Adrenal gland (tissue), 12 donors: Measurements from ENCODE around the gene SPZ1. TPM values are rescaled to one million over a fixed set of nuclear protein-coding genes. Genes with fewer than 3 reads are reported as not detected.

Experiments used
- DNase-seq, 7 donors: peaks; one replicate each; pipeline ENCODE4 v3.0.0-alpha.2; 2019 to 2020
- H3K27ac ChIP-seq, 5 donors: fragments of 200-600 bp; sonication (generic) in 4 of 5; 1 replicate in 3 of 5; 2 replicates in 2 of 5; pipeline versions ENCODE4 v1.5.1 to v1.8.0; 2016 to 2020; ENCODE audit warnings: mild to moderate bottlenecking in 1 of 5
- H3K27me3 ChIP-seq: fragments of 200-600 bp; 2 replicates; pipeline ENCODE4 v1.8.0; 2021
- H3K36me3 ChIP-seq, 2 donors: fragments of 200-600 bp; replicated peaks in 1 of 2; 1 replicate in 1 of 2; 2 replicates in 1 of 2; pipeline versions ENCODE4 v1.5.1 to v1.8.0; 2018 to 2022
- H3K4me1 ChIP-seq, 2 donors: fragments of 200-600 bp; replicated peaks in 1 of 2; 1 replicate in 1 of 2; 2 replicates in 1 of 2; pipeline versions ENCODE4 v1.5.1 to v1.8.0; 2018 to 2021
- H3K4me3 ChIP-seq, 4 donors: fragments of 200-600 bp; sonication (generic) in 3 of 4; one replicate each; pipeline ENCODE4 v1.5.1; 2016 to 2018
- H3K9me3 ChIP-seq, 3 donors: fragments of 200-600 bp; sonication (generic) in 1 of 3; replicated peaks in 1 of 3; 1 replicate in 2 of 3; 2 replicates in 1 of 3; pipeline versions ENCODE4 v1.5.1 to v1.8.0; 2016 to 2021
- CTCF ChIP-seq, 6 experiments: fragments of 450-650 bp in 4 of 6; fragments of 200-600 bp in 2 of 6; sonication (generic) in 1 of 6; IDR thresholded peaks; 1 replicate in 5 of 6; 2 replicates in 1 of 6; pipeline versions ENCODE4 v1.5.1 to v1.8.0; 2016 to 2021; ENCODE audit warnings: antibody characterized with exemption in 6 of 6, mild to moderate bottlenecking in 2 of 6, moderate library complexity in 1 of 6
- POLR2A ChIP-seq, 2 donors: fragments of 450-650 bp; IDR thresholded peaks; one replicate each; pipeline ENCODE4 v1.6.1; 2017; ENCODE audit warnings: antibody characterized with exemption in 2 of 2, mild to moderate bottlenecking in 2 of 2, moderate library complexity in 1 of 2
- WGBS, 4 donors: extraction: QIAGEN DNeasy Blood & Tissue Kit in 2 of 4; methylation state at CpG; one replicate each; pipeline versions ENCODE4 v1.1.5 to v1.1.7; 2013 to 2017; 5-methylcytosine and 5-hydroxymethylcytosine counted together
- intact Hi-C, 2 donors: fragments of 100-400 bp; cut with DNase I; formaldehyde crosslinking; loops; one replicate each; pipeline versions ENCODE4 v1.14.1 to v1.15.0; 2022 to 2023
- polyA plus RNA-seq, 3 donors: library from polyadenylated mRNA; stranded (reverse); fragments of 200-250 nt in 2 of 3; fragments of 350-450 nt in 1 of 3; fragmentation: Illumina TruSeq in 1 of 3; extraction: RNeasy Lipid Tissue Mini Kit (QIAGEN cat#74804) in 1 of 3; gene quantifications; one replicate each; pipeline ENCODE4 v1.2.3, GENCODE V29; 2013 to 2014
- total RNA-seq, 9 donors: library from RNA; depleted of rRNA in 4 of 9; stranded (reverse); fragments of >200 nt in 4 of 9; fragments of 120-200 nt in 1 of 9; fragmentation: NEBNext Ultra II Directional in 1 of 9; extraction: Animal tissue kit (Norgen Biotek cat#: 25700) in 1 of 9; gene quantifications; one replicate each; pipeline versions ENCODE4 v1.1.0 to v1.2.4, GENCODE V29; 2013 to 2023
- donor health status: healthy with polysubstance abuse.
- donor health status: Bipolar disorder and iron deficiency.
- donor health status: DM: yes; HTN: yes; CAD: no.
- donor health status: DM: no; HTN: no; CAD: no.
- donor health status: DM: no; HTN: no; CAD: no.
- donor health status: DM: yes; HTN: yes; CAD: no.

SPZ1 gene
- total and polyA plus RNA-seq, 12 donors: not detected

- Histone ChIP-seq H3K4me3 (no peak overlapping the region), H3K4me1 (no peaks in the 10 kb centered on the region), H3K27ac (no peak overlapping the region), H3K36me3 (no peaks in the 10 kb centered on the region), H3K9me3 (no peaks in the 10 kb centered on the region), H3K27me3 (no peaks in the 10 kb centered on the region)
- 50 to 60% (median 56%) methylated on average over 7 of the region's 7 CpGs for WGBS, 4 donors
- TF ChIP-seq CTCF (IDR thresholded peaks at IDR 0.05) (no peak), POLR2A (IDR thresholded peaks at IDR 0.05) (no peak)
- intact Hi-C loops: no loop called here
- DNase-seq: no peak
These were observed 17.6 kb downstream of the SPZ1 start for GRCh38 chr5:80337379-80337778.

GRCh38 chr5:80339116-80339515 lies 19.3 kb downstream of the SPZ1 start:
- no peaks in the 10 kb centered on the region for H3K4me1 ChIP-seq
- no peaks in the 10 kb centered on the region for H3K36me3 ChIP-seq
- no peak overlapping the region for H3K4me3 ChIP-seq
- intact Hi-C loops: no loop called here
- no peak for TF ChIP-seq POLR2A (IDR thresholded peaks at IDR 0.05)
- TF ChIP-seq CTCF (IDR thresholded peaks at IDR 0.05): no peak
- DNase-seq: no peak
- no peak overlapping the region for H3K27ac ChIP-seq
- no peaks in the 10 kb centered on the region for H3K27me3 ChIP-seq
- H3K9me3 ChIP-seq: no peaks in the 10 kb centered on the region
- WGBS, 4 donors: 81 to 91% (median 90%) methylated on average over 7 of the region's 7 CpGs

DNA sequence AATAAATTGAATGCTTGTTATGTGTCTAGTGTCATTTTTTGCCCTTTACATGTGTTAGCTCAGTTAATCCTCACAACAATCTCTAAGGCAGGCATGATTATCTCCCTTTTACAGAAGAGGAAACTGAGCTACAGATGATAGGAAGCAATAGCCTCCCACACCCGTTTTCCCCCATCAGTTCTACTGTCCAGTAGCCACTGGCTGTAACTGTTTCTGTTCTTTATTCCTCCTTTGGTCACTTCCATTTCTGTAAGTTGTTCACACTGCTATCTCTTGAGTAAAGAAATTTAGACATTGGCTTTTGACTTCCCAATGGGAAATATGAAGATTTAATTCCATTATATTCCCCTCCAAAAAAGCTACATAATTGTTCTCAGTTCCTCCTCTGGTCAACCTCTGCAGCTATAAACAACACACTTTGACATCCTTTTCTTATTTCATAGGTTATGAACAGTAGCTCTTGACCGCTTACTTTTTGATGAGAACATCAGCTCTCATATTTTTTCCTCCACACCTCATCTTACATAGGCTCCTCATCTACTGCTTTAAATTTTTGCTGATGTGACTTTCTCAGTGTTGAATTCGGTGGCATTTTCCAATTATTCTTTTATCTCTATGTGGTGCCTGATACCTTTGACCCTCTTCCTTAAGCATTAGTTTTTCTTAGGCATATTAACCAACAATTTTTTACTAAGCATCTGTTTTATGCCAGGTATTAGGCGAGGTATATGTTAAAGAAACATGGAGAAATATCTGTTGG lies 21.4 kb downstream of the SPZ1 start:
- WGBS, 4 donors: 59 to 72% (median 70%) methylated on average over 4 of the region's 4 CpGs
- Histone ChIP-seq H3K4me1 (no peaks in the 10 kb centered on the region), H3K27me3 (no peaks in the 10 kb centered on the region), H3K27ac (no peak overlapping the region), H3K36me3 (no peaks in the 10 kb centered on the region), H3K4me3 (no peak overlapping the region), H3K9me3 (no peaks in the 10 kb centered on the region)
- TF ChIP-seq CTCF (IDR thresholded peaks at IDR 0.05) (no peak), POLR2A (IDR thresholded peaks at IDR 0.05) (no peak)
- intact Hi-C loops: loop anchor here in 1 of 2 donors (10.0 kb wide), 1 partner anchor 164 kb away; no protein-coding TSS in a partner anchor
- no peak for DNase-seq

GRCh38 chr5:80343067-80343466 lies 23.3 kb downstream of the SPZ1 start:
- no peak for DNase-seq
- Histone ChIP-seq H3K4me3 (no peak overlapping the region), H3K4me1 (no peaks in the 10 kb centered on the region), H3K36me3 (no peaks in the 10 kb centered on the region), H3K27me3 (no peaks in the 10 kb centered on the region), H3K27ac (no peak overlapping the region), H3K9me3 (no peaks in the 10 kb centered on the region)
- no peak for TF ChIP-seq CTCF (IDR thresholded peaks at IDR 0.05)
- no peak for TF ChIP-seq POLR2A (IDR thresholded peaks at IDR 0.05)
- intact Hi-C loops: loop anchor here in 1 of 2 donors (10.0 kb wide), 1 partner anchor 162 kb away; no protein-coding TSS in a partner anchor
- WGBS, 4 donors: 92 to 98% (median 94%) methylated on average over 3 of the region's 3 CpGs
